ENCODE data around the gene ZFYVE28.

GRCh38 chr4:2262145-2262943, 156.1 kb downstream of the ZFYVE28 start:
- TF ChIP-seq CTCF (IDR thresholded peaks at IDR 0.05) (peak in 2 of 6 experiments; percentile 19 to 20), POLR2A (IDR thresholded peaks at IDR 0.05) (peak; percentile 61 to 99 (median 88)), POLR2AphosphoS5 (IDR thresholded peaks at IDR 0.05) (peak; percentile 88 to 94), EP300 (IDR thresholded peaks at IDR 0.05) (no peak)
